Measurements from ENCODE around the gene YBX2.
A peak's percentile ranks its signal among the peaks of the same experiment; 100 is the strongest.

Gene YBX2

DNA sequence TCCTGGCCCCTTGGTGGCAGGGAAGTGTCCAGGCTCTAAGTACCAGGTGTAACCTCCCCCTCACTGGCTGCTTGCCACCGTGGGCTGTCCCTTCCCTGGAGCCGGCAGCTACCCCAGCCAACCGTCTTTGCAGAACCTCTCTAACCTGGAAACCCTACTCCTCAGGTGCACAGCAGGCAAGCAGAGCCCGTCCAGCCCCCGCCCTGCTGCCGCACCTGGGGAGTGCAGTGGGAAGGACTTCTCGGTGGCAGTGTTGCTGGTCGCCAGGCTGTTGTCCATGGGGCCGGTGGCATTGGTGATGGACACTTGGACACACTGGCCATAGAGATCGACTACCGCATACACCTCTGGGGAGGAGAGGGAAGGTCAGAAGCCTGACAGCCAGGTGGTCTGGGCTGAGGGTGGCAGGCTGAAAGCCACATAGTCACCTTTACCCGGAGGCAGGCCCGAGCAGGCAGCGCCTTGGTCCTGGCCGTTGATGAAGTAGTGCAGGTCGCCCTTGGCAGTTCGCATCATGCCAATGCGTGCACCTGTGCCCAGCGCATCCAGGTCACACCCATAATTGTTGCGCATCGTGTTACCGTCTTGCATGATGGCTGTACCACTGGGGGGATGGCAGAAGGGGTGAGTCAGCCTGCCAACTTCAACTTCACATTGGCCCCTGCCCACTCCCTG is 28.2 kb upstream of the YBX2 start:
- no peak for DNase-seq

DNA sequence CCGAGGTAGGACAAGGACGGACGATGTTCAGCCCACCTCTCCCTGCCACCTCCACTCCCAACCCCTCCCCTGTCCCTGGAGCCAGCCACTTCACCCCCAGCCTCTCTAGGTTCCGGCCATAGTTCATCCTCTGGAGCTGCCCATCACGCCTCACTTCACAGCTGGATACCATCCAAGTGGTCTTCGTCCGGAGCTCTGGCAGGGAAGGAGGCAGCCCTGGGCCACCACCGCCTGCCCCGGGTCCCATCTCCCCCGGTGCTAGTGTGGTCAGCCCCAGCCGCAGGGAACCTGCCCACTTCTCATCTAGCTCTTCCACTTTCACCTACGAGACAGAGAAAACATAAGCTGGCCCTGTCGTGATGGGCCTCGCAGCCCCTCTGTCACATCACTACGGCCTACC is 27.0 kb upstream of the YBX2 start:
- DNase-seq = no peak

GRCh38 chr17:7318121-7318860 is 23.9 kb upstream of the YBX2 start:
- DNase-seq = no peak

- no peak for DNase-seq
These were observed 22.8 kb upstream of the YBX2 start for GRCh38 chr17:7317161-7317803.

- peak in 1 of 2 experiments; percentile 23 for DNase-seq
These were observed 21.3 kb upstream of the YBX2 start for GRCh38 chr17:7315570-7316235.

GRCh38 chr17:7314719-7315569 is 20.5 kb upstream of the YBX2 start, which contains the start of gene GPS2:
Gene GPS2 (minus strand): TSS chr17:7315360. CDS start chr17:7315052, 308 bp downstream.
- DNase-seq = peak; percentile 89 to 93

- DNase-seq = no peak
These were observed 19.7 kb upstream of the YBX2 start for GRCh38 chr17:7313890-7314718.

GRCh38 chr17:7313088-7313889 is 18.9 kb upstream of the YBX2 start:
- DNase-seq = peak in 1 of 2 experiments; percentile 40

DNA sequence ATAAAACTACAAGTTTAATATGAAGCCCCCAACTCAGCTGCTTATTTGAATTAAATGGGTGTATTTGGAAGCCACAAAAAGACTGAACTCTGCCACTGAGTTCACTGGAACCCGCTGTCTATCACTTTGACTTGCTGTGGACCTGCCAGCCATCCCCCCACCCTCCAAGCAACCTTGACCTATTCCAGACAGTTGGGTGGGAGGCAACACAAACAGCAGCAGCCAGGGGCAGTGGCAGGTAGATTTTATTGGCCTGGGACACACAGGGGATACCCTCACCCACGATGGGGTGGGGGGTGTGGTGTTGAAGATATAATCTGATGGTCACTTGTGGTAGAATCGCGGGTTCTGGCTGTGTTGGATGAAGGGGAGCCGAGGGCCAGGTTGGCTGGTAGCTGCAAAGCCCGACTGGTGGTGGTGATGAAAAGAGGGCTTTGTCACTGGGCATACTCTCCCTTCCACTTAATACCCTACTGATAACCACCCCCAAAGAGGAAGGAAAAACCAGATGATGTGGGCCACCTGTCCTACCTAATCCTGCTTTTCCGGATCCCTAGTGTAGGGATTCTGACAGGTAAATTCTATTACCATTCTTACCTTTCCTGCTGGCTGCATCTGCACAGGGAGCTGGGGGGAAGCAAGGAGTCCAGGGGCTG is 18.1 kb upstream of the YBX2 start:
- DNase-seq = no peak

DNA sequence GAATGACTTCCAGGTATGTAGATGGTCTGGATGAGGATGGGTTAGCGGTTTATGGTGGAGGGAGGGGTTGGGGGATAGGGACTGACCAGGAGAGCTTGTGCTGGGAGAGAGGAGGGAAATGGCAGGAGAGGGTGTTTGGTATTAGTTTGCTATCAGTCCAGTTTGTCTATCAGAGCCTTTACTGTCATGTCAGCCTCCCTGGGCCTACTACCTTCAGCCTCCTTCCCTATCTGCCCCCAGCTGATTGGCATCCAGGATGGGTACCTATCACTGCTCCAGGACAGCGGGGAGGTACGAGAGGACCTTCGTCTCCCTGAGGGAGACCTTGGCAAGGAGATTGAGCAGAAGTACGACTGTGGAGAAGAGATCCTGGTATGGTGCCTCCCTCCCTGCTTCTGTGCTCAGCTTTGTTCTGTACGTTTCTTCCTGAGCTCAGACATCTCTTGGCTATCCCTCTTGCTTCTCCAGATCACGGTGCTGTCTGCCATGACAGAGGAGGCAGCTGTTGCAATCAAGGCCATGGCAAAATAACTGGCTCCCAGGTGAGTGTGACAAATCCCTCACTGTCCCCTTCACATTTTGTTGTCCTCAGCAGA is 16.8 kb upstream of the YBX2 start:
- DNase-seq = no peak

DNA sequence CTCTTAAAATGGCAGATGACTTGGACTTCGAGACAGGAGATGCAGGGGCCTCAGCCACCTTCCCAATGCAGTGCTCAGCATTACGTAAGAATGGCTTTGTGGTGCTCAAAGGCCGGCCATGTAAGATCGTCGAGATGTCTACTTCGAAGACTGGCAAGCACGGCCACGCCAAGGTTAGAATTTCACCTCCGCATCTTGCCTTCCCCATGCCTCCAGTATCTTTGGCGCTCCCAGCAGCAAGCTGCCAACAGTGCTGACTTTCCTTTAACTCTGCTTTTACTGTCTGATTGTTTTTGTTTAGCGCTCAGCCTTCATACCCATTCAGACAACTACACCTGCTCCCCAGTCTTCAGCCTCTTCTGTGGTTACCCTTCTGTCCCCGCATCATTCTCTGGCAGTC is 15.2 kb upstream of the YBX2 start:
- DNase-seq = no peak

DNA sequence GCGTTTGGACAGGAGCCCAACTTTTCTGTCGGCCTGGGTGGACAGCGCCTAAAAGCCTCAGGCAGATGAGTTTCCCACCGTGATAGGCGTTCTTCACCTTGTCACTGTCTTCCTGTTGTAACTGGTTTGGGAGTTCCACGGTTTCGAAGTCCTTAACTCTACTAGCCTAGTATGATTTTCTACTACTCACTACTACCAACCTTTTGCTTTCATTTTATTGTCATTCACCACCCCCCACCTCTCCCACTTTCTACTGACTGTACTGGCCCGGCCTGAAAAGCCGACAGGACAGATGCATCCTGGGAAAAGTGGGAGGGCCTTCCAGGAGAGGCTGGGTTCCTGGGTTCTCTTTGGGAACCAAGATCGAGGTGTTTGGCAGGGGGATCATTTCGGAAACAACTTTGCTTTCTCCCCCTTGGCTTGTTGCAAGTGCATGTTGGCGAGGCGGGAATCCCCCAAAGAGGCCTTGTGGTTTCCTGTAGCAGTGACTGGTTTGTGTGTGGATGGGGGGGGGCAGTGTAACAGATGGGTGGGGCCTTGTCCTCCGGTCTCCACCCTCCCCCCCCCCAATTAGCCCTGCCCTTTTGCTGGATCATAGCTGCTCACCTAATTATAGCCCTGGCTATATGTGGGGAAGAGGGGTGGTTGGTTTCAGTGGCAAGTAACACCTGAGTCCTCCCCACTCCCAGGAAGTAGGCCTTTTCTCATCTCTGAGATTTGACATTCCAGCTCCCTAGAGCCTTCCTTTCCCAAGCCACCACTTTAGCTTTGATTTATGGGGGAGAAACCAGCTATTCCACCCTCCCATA is 14.4 kb upstream of the YBX2 start:
- DNase-seq = peak; percentile 53 to 77

GRCh38 chr17:7307686-7308624 is 13.5 kb upstream of the YBX2 start:
- peak in 1 of 2 experiments; percentile 41 for DNase-seq

GRCh38 chr17:7306911-7307685 is 12.7 kb upstream of the YBX2 start, which contains the start of gene EIF5A:
Gene EIF5A (plus strand): TSS chr17:7307628. CDS start chr17:7309636, 2,008 bp downstream.
- DNase-seq = peak; percentile 100

GRCh38 chr17:7304179-7304578 is 9.7 kb upstream of the YBX2 start:
- no peak for DNase-seq

- peak; percentile 81 to 92 for DNase-seq
These were observed 1.9 kb upstream of the YBX2 start for GRCh38 chr17:7296189-7296861.

Measured in SHP77 (cell line).